ENCODE data around the gene SORCS2. TPM values are rescaled to one million over a fixed set of nuclear protein-coding genes. Genes with fewer than 3 reads are reported as not detected.

SORCS2 gene
- total RNA-seq, 1 donor from 2014 or later: 10.9 TPM

- Mint-ChIP-seq H3K4me3 (ENCODE audit: unreplicated experiment) (no peak overlapping the region), H3K9me3 (ENCODE audit: low read depth) (no peaks in the 10 kb centered on the region), H3K4me1 (ENCODE audit: low read depth) (no peaks in the 10 kb centered on the region), H3K27me3 (ENCODE audit: low read depth) (no peaks in the 10 kb centered on the region), H3K36me3 (ENCODE audit: low read depth) (peaks cover 52% of the 10 kb centered on the region), H3K27ac (ENCODE audit: unreplicated experiment) (peak overlapping the region; percentile 41)
- TF ChIP-seq, protein P1, sequence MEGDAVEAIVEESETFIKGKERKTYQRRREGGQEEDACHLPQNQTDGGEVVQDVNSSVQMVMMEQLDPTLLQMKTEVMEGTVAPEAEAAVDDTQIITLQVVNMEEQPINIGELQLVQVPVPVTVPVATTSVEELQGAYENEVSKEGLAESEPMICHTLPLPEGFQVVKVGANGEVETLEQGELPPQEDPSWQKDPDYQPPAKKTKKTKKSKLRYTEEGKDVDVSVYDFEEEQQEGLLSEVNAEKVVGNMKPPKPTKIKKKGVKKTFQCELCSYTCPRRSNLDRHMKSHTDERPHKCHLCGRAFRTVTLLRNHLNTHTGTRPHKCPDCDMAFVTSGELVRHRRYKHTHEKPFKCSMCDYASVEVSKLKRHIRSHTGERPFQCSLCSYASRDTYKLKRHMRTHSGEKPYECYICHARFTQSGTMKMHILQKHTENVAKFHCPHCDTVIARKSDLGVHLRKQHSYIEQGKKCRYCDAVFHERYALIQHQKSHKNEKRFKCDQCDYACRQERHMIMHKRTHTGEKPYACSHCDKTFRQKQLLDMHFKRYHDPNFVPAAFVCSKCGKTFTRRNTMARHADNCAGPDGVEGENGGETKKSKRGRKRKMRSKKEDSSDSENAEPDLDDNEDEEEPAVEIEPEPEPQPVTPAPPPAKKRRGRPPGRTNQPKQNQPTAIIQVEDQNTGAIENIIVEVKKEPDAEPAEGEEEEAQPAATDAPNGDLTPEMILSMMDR (IDR thresholded peaks at IDR 0.05): no peak
- no peak for DNase-seq (ENCODE audit: low spot score)
Observed at GRCh38 chr4:7771056-7771455, 578.7 kb downstream of the SORCS2 start.

GRCh38 chr4:7771541-7772507, 579.5 kb downstream of the SORCS2 start:
- peak; percentile 75 for DNase-seq (ENCODE audit: low spot score)
- H3K4me1 Mint-ChIP-seq (ENCODE audit: low read depth): no peaks in the 10 kb centered on the region
- no peaks in the 10 kb centered on the region for H3K9me3 Mint-ChIP-seq (ENCODE audit: low read depth)
- no peaks in the 10 kb centered on the region for H3K27me3 Mint-ChIP-seq (ENCODE audit: low read depth)
- peaks cover 55% of the 10 kb centered on the region for H3K36me3 Mint-ChIP-seq (ENCODE audit: low read depth)
- TF ChIP-seq, protein P1 (IDR thresholded peaks at IDR 0.05): no peak
- no peak overlapping the region for H3K4me3 Mint-ChIP-seq (ENCODE audit: unreplicated experiment)
- peak overlapping the region; percentile 1 for H3K27ac Mint-ChIP-seq (ENCODE audit: unreplicated experiment)

- H3K9me3 Mint-ChIP-seq (ENCODE audit: low read depth): no peaks in the 10 kb centered on the region
- H3K27ac Mint-ChIP-seq (ENCODE audit: unreplicated experiment): peak overlapping the region; percentile 73
- no peaks in the 10 kb centered on the region for H3K27me3 Mint-ChIP-seq (ENCODE audit: low read depth)
- H3K4me3 Mint-ChIP-seq (ENCODE audit: unreplicated experiment): no peak overlapping the region
- no peaks in the 10 kb centered on the region for H3K4me1 Mint-ChIP-seq (ENCODE audit: low read depth)
- TF ChIP-seq, protein P1 (IDR thresholded peaks at IDR 0.05): no peak
- peak; percentile 86 for DNase-seq (ENCODE audit: low spot score)
- peaks cover 59% of the 10 kb centered on the region for H3K36me3 Mint-ChIP-seq (ENCODE audit: low read depth)
Observed at GRCh38 chr4:7772711-7773385, 580.5 kb downstream of the SORCS2 start.

GRCh38 chr4:7773401-7774180, 581.3 kb downstream of the SORCS2 start:
- Mint-ChIP-seq H3K4me3 (ENCODE audit: unreplicated experiment) (no peak overlapping the region), H3K4me1 (ENCODE audit: low read depth) (no peaks in the 10 kb centered on the region), H3K9me3 (ENCODE audit: low read depth) (no peaks in the 10 kb centered on the region), H3K27ac (ENCODE audit: unreplicated experiment) (peak overlapping the region; percentile 68), H3K27me3 (ENCODE audit: low read depth) (no peaks in the 10 kb centered on the region), H3K36me3 (ENCODE audit: low read depth) (peaks cover 63% of the 10 kb centered on the region)
- TF ChIP-seq, protein P1 (IDR thresholded peaks at IDR 0.05): no peak
- peak; percentile 61 for DNase-seq (ENCODE audit: low spot score)

All from chondrocyte (in vitro differentiated cells).